Stimulated activated CD4-positive, alpha-beta T cell treated with anti-CD3 and anti-CD28 coated beads, Interleukin-1b, Interleukin-23, amount 100 ng/mL, for 48 hours (primary cell): ENCODE data around the gene PHC3.
"Not testable (repeated sequence)": the region's sequence is repeated elsewhere in the genome, so short reads cannot be mapped to it uniquely, and the experiment has no call there.

ENCODE experiments used
- DNase-seq: peaks from one replicate; pipeline ENCODE4 v3.0.0-alpha.2; 2020

The PHC3 gene

GRCh38 chr3:170180908-170181885, at the start of gene PHC3:
PHC3 (minus strand) TSS chr3:170181733; CDS start chr3:170181715, 18 bp downstream.
- peak; percentile 94 for DNase-seq

- no peak for DNase-seq
These were observed 46.7 kb upstream of the PHC3 start for GRCh38 chr3:170228093-170228766.

- no peak for DNase-seq
These were observed 45.0 kb upstream of the PHC3 start for GRCh38 chr3:170226426-170226960.

- no peak for DNase-seq
These were observed 43.6 kb upstream of the PHC3 start for GRCh38 chr3:170225166-170225565.

GRCh38 chr3:170222647-170223541, 41.4 kb upstream of the PHC3 start:
- peak; percentile 35 for DNase-seq

- DNase-seq, result peak; percentile 92
These were observed 40.6 kb upstream of the PHC3 start, which contains the start of gene PRKCI for GRCh38 chr3:170221924-170222646. PRKCI (plus strand) TSS chr3:170222424; CDS start chr3:170222670, 246 bp downstream.

GRCh38 chr3:170220871-170221270, 39.3 kb upstream of the PHC3 start:
- peak; percentile 3 for DNase-seq

GRCh38 chr3:170219850-170220249, 38.3 kb upstream of the PHC3 start:
- DNase-seq, result no peak

GRCh38 chr3:170211668-170212067, 30.1 kb upstream of the PHC3 start:
- no peak for DNase-seq

- DNase-seq, result no peak
These were observed 26.2 kb upstream of the PHC3 start for GRCh38 chr3:170207717-170208116.

- not testable (repeated sequence) for DNase-seq
These were observed 24.7 kb upstream of the PHC3 start for GRCh38 chr3:170206164-170206762.

- no peak for DNase-seq
These were observed 23.8 kb upstream of the PHC3 start for GRCh38 chr3:170205302-170205701.

- DNase-seq, result no peak
These were observed 23.0 kb upstream of the PHC3 start for GRCh38 chr3:170204509-170204908.

- no peak for DNase-seq
These were observed 22.5 kb upstream of the PHC3 start for GRCh38 chr3:170204023-170204472.

GRCh38 chr3:170203457-170203856, 21.9 kb upstream of the PHC3 start:
- no peak for DNase-seq

GRCh38 chr3:170201527-170201926, 20.0 kb upstream of the PHC3 start:
- DNase-seq, result no peak

GRCh38 chr3:170200987-170201386, 19.5 kb upstream of the PHC3 start:
- DNase-seq, result no peak

- DNase-seq, result no peak
These were observed 15.3 kb upstream of the PHC3 start for GRCh38 chr3:170196833-170197232.

GRCh38 chr3:170195759-170196158, 14.2 kb upstream of the PHC3 start:
- DNase-seq, result not testable (repeated sequence)

GRCh38 chr3:170189398-170190256, 8.1 kb upstream of the PHC3 start:
- no peak for DNase-seq
